ENCODE measurements around the gene FHIT. TPM values are rescaled to one million over a fixed set of nuclear protein-coding genes. Genes with fewer than 3 reads are reported as not detected.
A peak's percentile ranks its signal among the peaks of the same experiment; 100 is the strongest.

Gene FHIT
- total RNA-seq, 1 experiment from 2014 or later = 3.6 TPM

GRCh38 chr3:59766200-59766872 lies 1484.9 kb downstream of the FHIT start:
- intact Hi-C loops (cut with micrococcal nuclease) = loop anchor here (5.0 kb wide), 1 partner anchor 354 kb away; no protein-coding TSS in a partner anchor
- Histone ChIP-seq H3K9me2 (replicated peaks; ENCODE audit: low read length) (no peaks in the 10 kb centered on the region), H3K4me1 (ENCODE audit: insufficient read depth, low read length) (peaks cover 2% of the 10 kb centered on the region), H3K27ac (ENCODE audit: low read length) (no peak overlapping the region), H3K36me3 (ENCODE audit: low read depth, low read length) (no peaks in the 10 kb centered on the region), H3K4me3 (ENCODE audit: low read length) (no peak overlapping the region), H2AFZ (ENCODE audit: low read length) (no peak overlapping the region), H3F3A (ENCODE audit: low read length, unreplicated experiment) (no peaks in the 10 kb centered on the region), H3K27me3 (ENCODE audit: low read length) (no peaks in the 10 kb centered on the region), H3K4me2 (ENCODE audit: low read length) (no peak overlapping the region), H3K9ac (ENCODE audit: low read length) (no peak overlapping the region), H3K9me3 (ENCODE audit: low read length) (no peaks in the 10 kb centered on the region), H3K79me2 (ENCODE audit: low read length) (no peaks in the 10 kb centered on the region), H4K20me1 (ENCODE audit: low read length) (no peaks in the 10 kb centered on the region)
- ATAC-seq (no peak), DNase-seq (no peak)
- no TSS peak for BruUV-seq (replicated peaks)
- CTCF ChIA-PET = no interaction called here
- no peak for TF ChIP-seq EZH2 (IDR thresholded peaks at IDR 0.05; ENCODE audit: low read length, unreplicated experiment)
- TF ChIP-seq EZH2phosphoT487 (IDR thresholded peaks at IDR 0.05; ENCODE audit: borderline replicate concordance, low read length) = no peak
- POLR2A ChIA-PET (ENCODE audit: unreplicated experiment) = no interaction called here

- no TSS peak for BruUV-seq (replicated peaks)
- POLR2A ChIA-PET (ENCODE audit: unreplicated experiment) = interaction anchor here (0.7 kb wide), 1 partner anchor 461 kb away, joined by 7 read pairs; no protein-coding TSS in a partner anchor
- no peaks in the 10 kb centered on the region for H4K20me1 ChIP-seq (ENCODE audit: low read length)
- no peak overlapping the region for H3K4me2 ChIP-seq (ENCODE audit: low read length)
- DNase-seq (peak; percentile 7), ATAC-seq (no peak)
- no peaks in the 10 kb centered on the region for H3F3A ChIP-seq (ENCODE audit: low read length, unreplicated experiment)
- no peak overlapping the region for H3K27ac ChIP-seq (ENCODE audit: low read length)
- TF ChIP-seq EZH2 (IDR thresholded peaks at IDR 0.05; ENCODE audit: low read length, unreplicated experiment) (no peak), EZH2phosphoT487 (IDR thresholded peaks at IDR 0.05; ENCODE audit: borderline replicate concordance, low read length) (no peak), CTCF (conservative IDR thresholded peaks at IDR 0.05; ENCODE audit: low read depth, low read length) (no peak)
- no peaks in the 10 kb centered on the region for H3K36me3 ChIP-seq (ENCODE audit: low read depth, low read length)
- H3K27me3 ChIP-seq (ENCODE audit: low read length) = no peaks in the 10 kb centered on the region
- H3K9me3 ChIP-seq (ENCODE audit: low read length) = no peaks in the 10 kb centered on the region
- H2AFZ ChIP-seq (ENCODE audit: low read length) = no peak overlapping the region
- intact Hi-C loops (cut with micrococcal nuclease) = no loop called here
- H3K4me3 ChIP-seq (ENCODE audit: low read length) = no peak overlapping the region
- no peaks in the 10 kb centered on the region for H3K79me2 ChIP-seq (ENCODE audit: low read length)
- H3K9ac ChIP-seq (ENCODE audit: low read length) = no peak overlapping the region
- no peaks in the 10 kb centered on the region for H3K4me1 ChIP-seq (ENCODE audit: insufficient read depth, low read length)
- CTCF ChIA-PET = no interaction called here
- H3K9me2 ChIP-seq (replicated peaks; ENCODE audit: low read length) = no peaks in the 10 kb centered on the region
Observed at GRCh38 chr3:59764171-59764570, 1487.1 kb downstream of the FHIT start.

GRCh38 chr3:59762941-59763340 lies 1488.3 kb downstream of the FHIT start:
- Histone ChIP-seq H3K36me3 (ENCODE audit: low read depth, low read length) (no peaks in the 10 kb centered on the region), H3K9ac (ENCODE audit: low read length) (no peak overlapping the region), H3K9me3 (ENCODE audit: low read length) (no peaks in the 10 kb centered on the region), H3K79me2 (ENCODE audit: low read length) (no peaks in the 10 kb centered on the region), H4K20me1 (ENCODE audit: low read length) (no peaks in the 10 kb centered on the region), H3K4me3 (ENCODE audit: low read length) (no peak overlapping the region), H3K27me3 (ENCODE audit: low read length) (no peaks in the 10 kb centered on the region), H3K27ac (ENCODE audit: low read length) (no peak overlapping the region), H3F3A (ENCODE audit: low read length, unreplicated experiment) (no peaks in the 10 kb centered on the region), H2AFZ (ENCODE audit: low read length) (no peak overlapping the region), H3K4me1 (ENCODE audit: insufficient read depth, low read length) (no peaks in the 10 kb centered on the region), H3K4me2 (ENCODE audit: low read length) (no peak overlapping the region), H3K9me2 (replicated peaks; ENCODE audit: low read length) (no peaks in the 10 kb centered on the region)
- TF ChIP-seq EZH2phosphoT487 (IDR thresholded peaks at IDR 0.05; ENCODE audit: borderline replicate concordance, low read length) = no peak
- TF ChIP-seq CTCF (conservative IDR thresholded peaks at IDR 0.05; ENCODE audit: low read depth, low read length) = no peak
- no peak for TF ChIP-seq EZH2 (IDR thresholded peaks at IDR 0.05; ENCODE audit: low read length, unreplicated experiment)
- intact Hi-C loops (cut with micrococcal nuclease) = no loop called here
- no TSS peak for BruUV-seq (replicated peaks)
- POLR2A ChIA-PET (ENCODE audit: unreplicated experiment) = no interaction called here
- ATAC-seq (no peak), DNase-seq (no peak)
- CTCF ChIA-PET = no interaction called here

Data from PC-3 (cell line).